Ascending aorta (tissue), 2 donors: ENCODE results near the gene JUP. TPM values are rescaled to one million over a fixed set of nuclear protein-coding genes. Genes with fewer than 3 reads are reported as not detected.

ENCODE experiments used
- DNase-seq, 2 donors: peaks; one replicate each; pipeline ENCODE4 v3.0.0-alpha.2; 2019; ENCODE audit warnings: low spot score in 2 of 2
- H3K27ac ChIP-seq, 2 donors: fragments of 200-600 bp; sonication (generic); one replicate each; pipeline ENCODE4 v1.5.1; 2016 to 2017; ENCODE audit warnings: mild to moderate bottlenecking in 1 of 2
- H3K27me3 ChIP-seq: fragments of 200-600 bp; sonication (generic); one replicate; pipeline ENCODE4 v1.5.1; 2017
- H3K36me3 ChIP-seq, 2 donors: fragments of 200-600 bp; sonication (generic); one replicate each; pipeline ENCODE4 v1.5.1; 2016
- H3K4me1 ChIP-seq, 2 donors: fragments of 200-600 bp; sonication (generic); one replicate each; pipeline ENCODE4 v1.5.1; 2016 to 2017; ENCODE audit warnings: mild to moderate bottlenecking in 1 of 2
- H3K4me3 ChIP-seq, 2 donors: fragments of 200-600 bp; sonication (generic); one replicate each; pipeline ENCODE4 v1.5.1; 2016 to 2017; ENCODE audit warnings: mild to moderate bottlenecking in 1 of 2
- H3K9me3 ChIP-seq, 2 donors: fragments of 200-600 bp; sonication (generic); one replicate each; pipeline ENCODE4 v1.5.1; 2016
- intact Hi-C: fragments of 100-400 bp; cut with DNase I; formaldehyde crosslinking; loops from one replicate; pipeline ENCODE4 v1.15.1; 2023
- total RNA-seq: library from RNA; depleted of rRNA; stranded (reverse); fragments of >200 nt; gene quantifications from one replicate; pipeline ENCODE4 v1.1.0, GENCODE V29; 2016
- TF ChIP-seq, protein P1 (sequence below), 3 experiments: fragments of 200-600 bp in 2 of 3; fragments of 450-650 bp in 1 of 3; sonication (generic) in 2 of 3; IDR thresholded peaks; one replicate each; pipeline ENCODE4 v1.5.1; 2016 to 2019; ENCODE audit warnings: antibody characterized with exemption in 3 of 3, mild to moderate bottlenecking in 1 of 3, moderate library complexity in 1 of 3

Gene JUP
- total RNA-seq, 1 donor from 2014 or later = 47.9 TPM

- peaks cover 3 to 6% of the 10 kb centered on the region in 2 donors for H3K4me1 ChIP-seq
- no peaks in the 10 kb centered on the region for H3K9me3 ChIP-seq
- TF ChIP-seq, protein P1, sequence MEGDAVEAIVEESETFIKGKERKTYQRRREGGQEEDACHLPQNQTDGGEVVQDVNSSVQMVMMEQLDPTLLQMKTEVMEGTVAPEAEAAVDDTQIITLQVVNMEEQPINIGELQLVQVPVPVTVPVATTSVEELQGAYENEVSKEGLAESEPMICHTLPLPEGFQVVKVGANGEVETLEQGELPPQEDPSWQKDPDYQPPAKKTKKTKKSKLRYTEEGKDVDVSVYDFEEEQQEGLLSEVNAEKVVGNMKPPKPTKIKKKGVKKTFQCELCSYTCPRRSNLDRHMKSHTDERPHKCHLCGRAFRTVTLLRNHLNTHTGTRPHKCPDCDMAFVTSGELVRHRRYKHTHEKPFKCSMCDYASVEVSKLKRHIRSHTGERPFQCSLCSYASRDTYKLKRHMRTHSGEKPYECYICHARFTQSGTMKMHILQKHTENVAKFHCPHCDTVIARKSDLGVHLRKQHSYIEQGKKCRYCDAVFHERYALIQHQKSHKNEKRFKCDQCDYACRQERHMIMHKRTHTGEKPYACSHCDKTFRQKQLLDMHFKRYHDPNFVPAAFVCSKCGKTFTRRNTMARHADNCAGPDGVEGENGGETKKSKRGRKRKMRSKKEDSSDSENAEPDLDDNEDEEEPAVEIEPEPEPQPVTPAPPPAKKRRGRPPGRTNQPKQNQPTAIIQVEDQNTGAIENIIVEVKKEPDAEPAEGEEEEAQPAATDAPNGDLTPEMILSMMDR (IDR thresholded peaks at IDR 0.05) = no peak
- H3K27ac ChIP-seq = no peak overlapping the region
- intact Hi-C loops = no loop called here
- DNase-seq = no peak
- peaks cover 51 to 65% of the 10 kb centered on the region in 2 donors for H3K36me3 ChIP-seq
- no peaks in the 10 kb centered on the region for H3K27me3 ChIP-seq
- no peak overlapping the region for H3K4me3 ChIP-seq
These were observed 16.5 kb downstream of the JUP start for GRCh38 chr17:41769985-41770384.

GRCh38 chr17:41769346-41769862 is 17.1 kb downstream of the JUP start:
- intact Hi-C loops = no loop called here
- peaks cover 3 to 6% of the 10 kb centered on the region in 2 donors for H3K4me1 ChIP-seq
- no peak overlapping the region for H3K4me3 ChIP-seq
- no peaks in the 10 kb centered on the region for H3K27me3 ChIP-seq
- no peak overlapping the region for H3K27ac ChIP-seq
- H3K9me3 ChIP-seq = no peaks in the 10 kb centered on the region
- peaks cover 56 to 71% of the 10 kb centered on the region in 2 donors for H3K36me3 ChIP-seq
- DNase-seq = no peak
- TF ChIP-seq, protein P1 (IDR thresholded peaks at IDR 0.05) = no peak

- Histone ChIP-seq H3K27ac (no peak overlapping the region), H3K9me3 (no peaks in the 10 kb centered on the region), H3K27me3 (no peaks in the 10 kb centered on the region), H3K36me3 (peaks cover 61 to 74% of the 10 kb centered on the region in 2 donors), H3K4me3 (no peak overlapping the region), H3K4me1 (peaks cover 3% of the 10 kb centered on the region in 2 donors)
- intact Hi-C loops = no loop called here
- DNase-seq = no peak
- TF ChIP-seq, protein P1 (IDR thresholded peaks at IDR 0.05) = no peak
These were observed 17.7 kb downstream of the JUP start for GRCh38 chr17:41768682-41769288.

- H3K36me3 ChIP-seq = peaks cover 74 to 87% of the 10 kb centered on the region in 2 donors
These were observed 19.0 kb downstream of the JUP start for GRCh38 chr17:41767324-41768042.

DNA sequence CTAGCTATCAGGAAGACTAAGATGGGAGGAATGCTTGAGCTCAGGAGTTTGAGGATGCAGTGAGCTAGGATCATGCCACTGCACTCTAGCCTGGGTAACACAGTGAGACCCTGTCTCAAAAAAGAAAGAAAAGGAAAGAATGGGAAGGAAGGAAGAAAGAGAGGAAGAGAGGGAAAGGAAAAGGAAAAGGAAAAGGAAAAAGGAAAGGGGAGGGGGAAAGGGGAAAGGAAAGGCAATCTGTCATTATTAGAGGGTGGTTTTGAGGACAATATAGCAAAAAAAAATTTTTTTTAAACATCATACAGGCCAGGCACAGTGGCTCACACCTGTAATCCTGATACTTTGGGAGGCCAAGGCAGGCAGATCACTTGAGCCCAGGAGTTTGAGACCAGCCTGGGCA is 20.4 kb downstream of the JUP start:
- intact Hi-C loops = no loop called here
- H3K36me3 ChIP-seq = peaks cover 79 to 92% of the 10 kb centered on the region in 2 donors

More at GRCh38 chr17:41767324-41768042, 19.0 kb downstream of the JUP start:
- H3K4me1 ChIP-seq = no peaks in the 10 kb centered on the region
- intact Hi-C loops = no loop called here
- no peak for DNase-seq
- H3K27me3 ChIP-seq = no peaks in the 10 kb centered on the region
- TF ChIP-seq, protein P1 (IDR thresholded peaks at IDR 0.05) = no peak
- H3K4me3 ChIP-seq = no peak overlapping the region
- H3K27ac ChIP-seq = no peak overlapping the region
- no peaks in the 10 kb centered on the region for H3K9me3 ChIP-seq

More for the DNA sequence above, 20.4 kb downstream of the JUP start:
- Histone ChIP-seq H3K9me3 (no peaks in the 10 kb centered on the region), H3K4me1 (no peaks in the 10 kb centered on the region), H3K27me3 (no peaks in the 10 kb centered on the region), H3K4me3 (no peak overlapping the region), H3K27ac (no peak overlapping the region)
- TF ChIP-seq, protein P1 (IDR thresholded peaks at IDR 0.05) = no peak
- no peak for DNase-seq
